T47D (cell line): ENCODE measurements around the gene CYP2F1.

Source experiments
- DNase-seq, 2 experiments: peaks; one replicate each; pipeline versions ENCODE4 v3.0.0 to v3.0.0-alpha.2; 2011 to 2012; ENCODE audit warnings: low read depth in 1 of 2, low spot score in 1 of 2
- JUND ChIP-seq: IDR thresholded peaks from 2 replicates; pipeline ENCODE4 v1.6.1; 2012; ENCODE audit warnings: low read depth
- in situ Hi-C: cut with HindIII; loops from 2 replicates; pipeline ENCODE4 v1.10.0; 2016; ENCODE audit warnings: low sequenced_read_pairs, low pct_unique_long_range_greater_than_20kb

CYP2F1 gene

GRCh38 chr19:41174297-41174928 is 60.2 kb downstream of the CYP2F1 start:
- DNase-seq: no peak
- in situ Hi-C loops: no loop called here
- no peak for TF ChIP-seq JUND

GRCh38 chr19:41175801-41176777 is 61.9 kb downstream of the CYP2F1 start:
- TF ChIP-seq JUND: no peak
- in situ Hi-C loops: no loop called here
- DNase-seq: peak in 1 of 2 experiments; percentile 24
